GM12865 (cell line): ENCODE measurements around the gene GALNT10.

ENCODE experiments used
- DNase-seq: peaks from one replicate; pipeline ENCODE4 v3.0.0; 2010; ENCODE audit warnings: low read depth
- H3K4me3 ChIP-seq: 2 replicates; pipeline ENCODE4 v1.5.1; 2011; ENCODE audit warnings: mild to moderate bottlenecking, low read depth, low read length, control low read depth
- CTCF ChIP-seq: IDR thresholded peaks from 2 replicates; pipeline ENCODE4 v1.5.1; 2011; ENCODE audit warnings: low read length, control low read depth, low read depth, inconsistent platforms; ENCODE audit not compliant: insufficient read depth; ENCODE audit errors: missing control alignments

Gene GALNT10

GRCh38 chr5:154334406-154335064 lies 144.0 kb downstream of the GALNT10 start:
- DNase-seq = no peak
- H3K4me3 ChIP-seq = no peak overlapping the region
- TF ChIP-seq CTCF = no peak

DNA sequence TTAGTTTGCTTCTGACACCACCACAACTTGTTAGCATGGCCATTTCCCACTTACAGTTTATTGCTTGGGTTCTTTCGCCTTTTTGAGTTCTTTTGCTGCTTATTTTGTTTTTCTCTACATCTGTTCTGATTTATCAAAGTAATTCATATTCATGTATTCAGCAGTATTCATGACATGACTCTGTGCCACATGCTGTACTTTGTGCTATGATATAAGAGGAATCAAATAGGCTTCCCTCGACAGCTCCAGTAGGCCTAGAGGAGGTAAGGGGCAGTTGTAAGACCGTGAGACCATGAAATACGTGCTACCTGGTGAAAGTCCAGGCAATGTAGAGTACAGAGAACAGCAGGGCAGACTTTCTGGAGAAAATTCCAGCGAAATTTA lies 144.5 kb downstream of the GALNT10 start:
- H3K4me3 ChIP-seq = no peak overlapping the region
- no peak for TF ChIP-seq CTCF
- DNase-seq = no peak

GRCh38 chr5:154341620-154342019 lies 151.1 kb downstream of the GALNT10 start:
- no peak overlapping the region for H3K4me3 ChIP-seq
- no peak for DNase-seq
- TF ChIP-seq CTCF = no peak

DNA sequence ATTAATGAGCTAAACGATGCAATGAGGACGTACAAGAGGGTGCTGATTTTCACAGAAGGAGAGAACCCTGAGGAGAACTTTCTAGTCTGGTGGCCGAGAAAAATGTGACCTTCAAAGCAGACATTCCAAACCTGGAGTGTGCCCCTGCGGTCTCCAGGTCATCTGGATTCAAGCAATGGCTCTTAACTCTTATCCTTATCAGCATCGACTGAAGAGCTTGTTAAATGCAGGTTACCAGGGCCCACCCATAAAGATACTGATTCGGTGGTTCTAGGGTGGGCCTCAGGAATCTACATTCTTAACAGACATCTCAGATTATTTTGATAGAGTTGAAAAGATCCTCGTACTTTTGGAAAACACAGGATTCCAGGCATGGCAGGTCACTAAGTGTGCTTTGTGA lies 151.7 kb downstream of the GALNT10 start:
- DNase-seq = no peak
- TF ChIP-seq CTCF = no peak
- no peak overlapping the region for H3K4me3 ChIP-seq

GRCh38 chr5:154342963-154343362 lies 152.4 kb downstream of the GALNT10 start:
- TF ChIP-seq CTCF = no peak
- no peak for DNase-seq
- no peak overlapping the region for H3K4me3 ChIP-seq

GRCh38 chr5:154344461-154344860 lies 153.9 kb downstream of the GALNT10 start:
- no peak for TF ChIP-seq CTCF
- no peak for DNase-seq
- no peak overlapping the region for H3K4me3 ChIP-seq

- DNase-seq = peak; percentile 71
- TF ChIP-seq CTCF = no peak
- no peak overlapping the region for H3K4me3 ChIP-seq
Observed at GRCh38 chr5:154345255-154345952, 154.9 kb downstream of the GALNT10 start.
